Esophagus squamous epithelium (tissue), 4 donors: ENCODE data around the gene ELMO1.

ENCODE experiments used
- POLR2A ChIP-seq, 4 donors: fragments of 450-650 bp; IDR thresholded peaks; one replicate each; pipeline ENCODE4 v1.6.1; 2017; ENCODE audit warnings: antibody characterized with exemption in 4 of 4, mild to moderate bottlenecking in 4 of 4, moderate library complexity in 3 of 4
- TF ChIP-seq, protein P1 (sequence below), 6 experiments: fragments of 450-650 bp in 4 of 6; fragments of 200-600 bp in 2 of 6; sonication (generic) in 2 of 6; IDR thresholded peaks; one replicate each; pipeline ENCODE4 v1.5.1; 2016 to 2019; ENCODE audit warnings: antibody characterized with exemption in 6 of 6, mild to moderate bottlenecking in 4 of 6, moderate library complexity in 4 of 6

DNA sequence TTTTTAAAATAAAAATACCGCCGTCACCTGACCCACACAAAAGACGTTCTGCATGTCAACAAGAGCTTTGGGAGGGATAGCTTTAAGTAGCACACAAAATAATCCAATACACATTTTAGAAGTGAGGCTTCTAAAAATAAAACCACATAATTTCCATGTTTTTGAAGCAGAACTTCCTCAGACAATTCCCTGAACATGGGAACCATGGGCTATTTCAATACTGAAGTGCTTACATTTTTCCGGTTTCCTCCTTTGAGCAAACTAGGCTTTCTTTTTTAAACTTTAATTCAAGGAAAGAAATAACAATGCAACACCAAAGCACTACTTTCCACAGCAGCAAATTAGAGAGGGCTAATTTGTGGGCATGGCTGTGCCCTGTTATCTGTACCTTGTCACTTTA is 59.9 kb downstream of the ELMO1 start:
- no peak for TF ChIP-seq POLR2A (IDR thresholded peaks at IDR 0.05)
- TF ChIP-seq, protein P1, sequence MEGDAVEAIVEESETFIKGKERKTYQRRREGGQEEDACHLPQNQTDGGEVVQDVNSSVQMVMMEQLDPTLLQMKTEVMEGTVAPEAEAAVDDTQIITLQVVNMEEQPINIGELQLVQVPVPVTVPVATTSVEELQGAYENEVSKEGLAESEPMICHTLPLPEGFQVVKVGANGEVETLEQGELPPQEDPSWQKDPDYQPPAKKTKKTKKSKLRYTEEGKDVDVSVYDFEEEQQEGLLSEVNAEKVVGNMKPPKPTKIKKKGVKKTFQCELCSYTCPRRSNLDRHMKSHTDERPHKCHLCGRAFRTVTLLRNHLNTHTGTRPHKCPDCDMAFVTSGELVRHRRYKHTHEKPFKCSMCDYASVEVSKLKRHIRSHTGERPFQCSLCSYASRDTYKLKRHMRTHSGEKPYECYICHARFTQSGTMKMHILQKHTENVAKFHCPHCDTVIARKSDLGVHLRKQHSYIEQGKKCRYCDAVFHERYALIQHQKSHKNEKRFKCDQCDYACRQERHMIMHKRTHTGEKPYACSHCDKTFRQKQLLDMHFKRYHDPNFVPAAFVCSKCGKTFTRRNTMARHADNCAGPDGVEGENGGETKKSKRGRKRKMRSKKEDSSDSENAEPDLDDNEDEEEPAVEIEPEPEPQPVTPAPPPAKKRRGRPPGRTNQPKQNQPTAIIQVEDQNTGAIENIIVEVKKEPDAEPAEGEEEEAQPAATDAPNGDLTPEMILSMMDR (IDR thresholded peaks at IDR 0.05) = no peak
